ENCODE results near the gene CMIP.

The CMIP gene

DNA sequence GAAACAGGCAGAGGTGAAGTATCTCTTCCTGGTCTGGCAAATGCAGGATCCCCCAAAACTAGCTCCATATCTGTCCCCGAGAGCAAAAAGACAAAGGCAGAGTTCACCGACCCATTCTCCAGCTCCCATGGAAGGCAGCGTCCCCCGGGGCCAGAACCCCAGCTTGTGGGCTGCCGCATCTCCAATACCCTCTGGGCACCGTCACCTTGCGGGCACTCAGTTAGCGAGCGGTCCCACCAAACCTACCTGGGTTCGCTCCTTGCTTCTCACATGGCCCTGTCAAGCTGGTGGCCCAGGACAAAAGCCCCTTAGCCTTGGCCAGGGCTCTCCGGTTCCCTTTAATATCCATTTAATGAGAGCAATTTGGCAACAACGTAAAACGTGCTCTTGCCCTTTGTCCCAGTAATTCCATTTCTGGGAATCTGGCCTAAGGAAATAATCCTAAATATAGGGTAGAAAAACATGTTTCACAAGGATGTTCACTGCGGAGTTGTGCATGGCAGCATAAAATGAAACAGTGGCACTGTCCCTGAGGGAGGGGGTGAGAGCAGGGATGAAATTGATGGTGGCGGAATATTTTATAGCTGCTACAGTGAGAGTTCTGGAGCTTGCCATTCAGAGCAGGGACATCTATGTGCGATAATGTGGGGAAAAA lies 157.1 kb downstream of the CMIP start:
- DNase-seq, result peak in 2 of 10 donors; percentile 42 to 78
- intact Hi-C loops (cut with DNase I), result no loop called here

- peak in 2 of 10 donors; percentile 24 to 30 for DNase-seq
- intact Hi-C loops (cut with DNase I), result no loop called here
Measured at GRCh38 chr16:81602256-81602776, 157.7 kb downstream of the CMIP start.

DNA sequence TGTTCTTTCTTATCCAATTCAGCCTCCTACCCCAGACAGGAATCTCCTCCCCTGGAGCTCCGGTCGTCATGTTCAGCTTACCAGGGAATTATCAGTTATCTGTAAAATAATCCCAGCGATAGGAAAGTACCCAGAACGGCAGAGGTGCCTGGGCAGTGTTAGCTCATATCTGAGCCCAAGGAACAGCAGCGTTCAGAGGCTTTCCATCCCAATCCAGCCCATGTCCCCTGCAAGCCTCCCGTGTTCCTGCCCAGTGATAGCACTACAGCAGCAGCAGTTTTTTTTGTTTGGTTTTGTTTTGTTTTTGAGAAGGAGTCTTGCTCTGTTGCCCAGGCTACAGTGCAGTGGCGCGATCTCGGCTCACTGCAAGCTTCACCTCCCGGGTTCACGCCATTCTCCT lies 158.2 kb downstream of the CMIP start:
- intact Hi-C loops (cut with DNase I), result no loop called here
- no peak for DNase-seq

- intact Hi-C loops (cut with DNase I), result no loop called here
- DNase-seq, result peak in 2 of 10 donors; percentile 77 to 80
Measured at GRCh38 chr16:81604960-81605383, 160.4 kb downstream of the CMIP start.

DNA sequence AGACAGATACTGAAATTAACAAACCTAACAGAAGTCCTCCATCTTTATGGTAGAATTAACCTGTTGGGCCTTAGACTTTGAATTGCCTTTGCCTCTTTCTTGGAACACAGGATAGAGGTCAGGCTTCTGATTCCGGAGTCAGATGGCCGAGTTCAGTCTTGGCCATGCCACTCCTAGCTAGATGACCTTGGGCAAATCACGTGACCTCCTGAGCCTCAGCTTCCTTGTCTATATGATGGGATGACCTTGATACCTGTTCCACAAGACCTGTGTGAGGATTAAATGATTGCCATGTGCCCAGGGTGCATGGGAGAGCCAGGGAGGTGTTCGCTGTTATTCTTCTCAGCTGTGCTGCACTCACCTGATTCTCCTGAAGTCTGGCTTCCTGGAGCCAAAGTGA lies 161.4 kb downstream of the CMIP start:
- intact Hi-C loops (cut with DNase I), result no loop called here
- DNase-seq, result no peak

DNA sequence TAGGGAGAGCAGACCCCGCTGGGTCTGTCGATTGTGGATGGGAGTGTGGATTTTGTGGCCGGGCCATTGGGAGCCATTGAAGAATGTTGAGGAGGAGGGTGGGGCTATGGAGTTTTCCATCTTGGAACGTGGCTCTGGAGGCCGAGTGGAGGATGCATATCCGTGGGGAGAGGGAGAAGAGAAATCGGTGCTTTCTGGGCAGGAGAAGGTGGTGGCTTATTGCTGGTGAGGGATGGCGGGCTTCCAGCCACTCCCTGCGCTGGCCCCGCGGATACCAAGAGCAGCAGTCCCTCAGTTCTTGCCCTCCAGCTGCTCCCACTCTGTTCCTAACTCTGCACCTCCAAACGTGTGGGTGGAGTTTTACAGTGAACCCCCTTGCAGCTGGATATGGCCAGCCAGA lies 162.4 kb downstream of the CMIP start:
- peak in 1 of 10 donors; percentile 72 for DNase-seq
- intact Hi-C loops (cut with DNase I), result no loop called here

DNA sequence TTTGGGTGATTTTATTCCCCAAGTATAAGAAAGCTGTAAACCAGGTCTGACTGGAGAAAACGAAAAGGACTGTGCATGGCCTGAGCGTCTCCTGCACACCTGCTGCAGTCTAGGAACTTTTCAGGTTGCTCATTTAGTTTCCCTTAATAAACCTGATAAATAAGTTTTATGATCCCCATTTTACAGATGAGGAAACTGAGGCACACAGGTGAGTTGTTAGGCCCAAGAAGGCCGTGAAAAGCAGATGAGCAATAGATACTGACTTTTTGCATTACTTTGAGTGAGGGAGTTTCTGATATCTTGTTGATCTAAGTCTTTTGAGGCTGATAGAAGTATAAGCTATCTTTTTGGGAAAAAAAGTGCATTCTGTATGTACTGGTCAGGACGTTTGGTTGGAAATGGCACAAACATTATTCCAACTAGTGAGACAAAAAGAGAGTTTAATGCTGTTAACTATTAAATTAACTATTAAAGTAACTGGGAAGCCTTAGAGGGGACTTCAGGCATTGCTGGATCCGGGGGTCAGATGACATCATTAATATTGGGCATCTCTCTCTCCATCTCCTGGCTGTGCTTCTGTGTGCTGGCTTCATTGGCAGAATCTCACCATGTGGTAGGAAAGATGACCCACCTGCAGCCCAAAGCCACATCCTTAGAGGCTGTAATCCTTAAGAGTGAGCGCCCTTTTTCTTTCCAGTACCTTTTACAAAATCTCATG lies 163.4 kb downstream of the CMIP start:
- intact Hi-C loops (cut with DNase I), result no loop called here
- DNase-seq, result no peak

DNA sequence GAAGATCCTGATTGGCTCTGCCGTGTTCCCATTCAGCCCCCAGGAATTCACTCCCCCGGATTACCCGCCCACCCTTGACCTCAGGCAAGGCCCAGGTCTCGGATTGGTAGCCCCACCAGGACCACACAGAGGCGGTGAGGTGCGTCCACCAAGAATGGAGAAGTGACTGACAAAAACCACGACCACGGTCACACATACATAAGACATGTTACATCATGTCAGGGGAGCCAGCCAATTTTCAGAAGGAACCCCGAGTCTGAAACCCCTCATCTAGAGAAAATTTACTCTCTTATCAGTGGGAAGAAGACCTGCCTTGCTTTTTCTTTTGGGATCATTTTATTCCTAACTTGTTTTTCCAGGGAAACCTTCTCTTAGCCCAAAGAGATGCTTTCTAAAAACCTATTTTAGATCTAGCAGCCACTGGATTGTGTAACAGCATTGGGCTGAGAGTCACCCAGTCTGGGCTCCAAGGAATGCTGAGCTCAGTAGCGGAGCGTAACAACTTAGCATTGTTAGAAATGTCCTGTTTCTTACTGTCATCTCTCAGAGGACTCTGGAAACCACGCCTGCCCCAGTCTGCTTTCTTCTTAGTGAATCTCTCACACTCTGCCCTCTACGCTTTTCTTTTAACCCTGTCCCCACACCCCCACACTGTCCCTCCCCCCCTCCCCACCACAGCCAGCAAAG lies 164.1 kb downstream of the CMIP start:
- peak in 2 of 10 donors; percentile 67 to 85 for DNase-seq
- intact Hi-C loops (cut with DNase I), result no loop called here

DNA sequence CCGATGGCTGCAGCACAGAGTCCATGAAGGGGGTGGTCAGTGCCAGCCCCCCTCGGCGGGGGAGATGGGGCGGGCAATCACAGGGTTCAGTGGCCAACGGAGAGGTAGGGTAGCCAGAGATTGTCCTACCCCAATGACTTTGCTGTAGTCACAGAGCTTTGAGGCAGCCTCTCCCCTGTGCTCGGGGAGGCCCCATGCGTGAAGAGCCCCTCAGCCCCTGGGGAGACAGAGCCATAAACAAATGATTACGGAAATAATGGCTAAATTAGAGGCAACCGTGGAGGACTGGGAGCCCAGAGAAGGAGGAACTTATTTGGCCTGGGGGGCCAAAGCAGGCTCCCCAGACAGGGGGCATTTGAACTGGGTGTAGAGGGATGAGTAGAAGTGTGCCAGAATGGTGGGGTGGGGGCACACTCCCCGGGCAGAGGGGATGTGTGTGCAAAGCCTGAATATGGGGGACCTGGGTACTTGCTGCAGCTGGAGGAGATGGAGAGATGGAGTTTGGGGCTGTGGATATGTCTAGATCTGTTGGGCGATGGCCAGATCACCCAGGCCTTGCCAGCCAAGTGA lies 164.8 kb downstream of the CMIP start:
- peak in 1 of 10 donors; percentile 38 for DNase-seq
- intact Hi-C loops (cut with DNase I), result no loop called here

- DNase-seq, result peak; percentile 68 to 96 (median 80)
Measured at GRCh38 chr16:81610144-81610842, 165.7 kb downstream of the CMIP start.

GRCh38 chr16:81610936-81611335 lies 166.3 kb downstream of the CMIP start:
- DNase-seq, result peak in 2 of 10 donors; percentile 73 to 76
- intact Hi-C loops (cut with DNase I), result loop anchor here (10.0 kb wide), 1 partner anchor 166 kb away; the partner anchor contains the start of gene CMIP

More at GRCh38 chr16:81610144-81610842, 165.7 kb downstream of the CMIP start:
- intact Hi-C loops (cut with DNase I), result loop anchor here (10.0 kb wide), 1 partner anchor 165 kb away; the partner anchor contains the start of gene CMIP

- intact Hi-C loops (cut with DNase I), result loop anchor here (10.0 kb wide), 1 partner anchor 167 kb away; the partner anchor contains the start of gene CMIP
- DNase-seq, result peak in 2 of 10 donors; percentile 72 to 86
Measured at GRCh38 chr16:81611721-81612120, 167.1 kb downstream of the CMIP start.

DNA sequence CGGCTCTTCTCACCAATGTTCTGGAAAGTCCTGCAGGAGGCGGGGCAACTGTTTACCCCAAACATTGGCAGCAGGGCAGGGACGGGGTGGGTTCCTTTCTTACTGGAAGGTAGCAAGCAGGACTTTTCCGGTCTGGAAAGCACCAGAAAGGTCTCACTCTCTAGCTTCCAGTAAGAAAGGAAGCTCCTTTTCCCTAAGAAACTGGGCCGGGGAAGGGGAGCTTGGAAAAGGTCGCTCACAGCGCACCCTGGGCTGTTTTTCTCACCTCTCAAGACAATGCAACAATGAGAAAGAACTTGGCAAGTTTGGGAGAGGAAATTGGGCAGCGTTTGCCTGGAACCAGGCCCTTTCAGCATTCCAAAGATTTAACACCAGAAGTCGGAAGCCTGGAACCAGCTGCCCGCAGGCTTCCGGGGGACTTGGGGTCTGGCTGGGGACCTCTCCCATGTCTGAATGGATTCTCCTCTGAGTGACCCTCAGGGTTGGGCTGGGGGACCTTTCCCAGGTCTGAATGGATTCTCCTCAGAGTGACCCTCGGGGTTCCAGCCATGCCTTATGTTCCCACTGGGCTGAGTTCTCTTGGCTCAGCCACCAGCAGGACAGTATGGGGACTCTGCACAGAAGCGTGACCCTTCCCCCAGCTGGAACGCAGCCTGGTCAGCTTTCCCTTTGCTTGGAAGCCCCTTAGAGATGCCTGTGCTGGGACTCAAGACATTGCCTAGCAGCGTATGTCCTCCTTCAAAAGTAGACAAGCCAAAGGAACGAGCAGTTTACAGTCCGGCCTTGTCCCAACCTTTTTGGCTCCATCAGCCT lies 167.9 kb downstream of the CMIP start:
- peak in 3 of 10 donors; percentile 34 to 87 (median 74) for DNase-seq

DNA sequence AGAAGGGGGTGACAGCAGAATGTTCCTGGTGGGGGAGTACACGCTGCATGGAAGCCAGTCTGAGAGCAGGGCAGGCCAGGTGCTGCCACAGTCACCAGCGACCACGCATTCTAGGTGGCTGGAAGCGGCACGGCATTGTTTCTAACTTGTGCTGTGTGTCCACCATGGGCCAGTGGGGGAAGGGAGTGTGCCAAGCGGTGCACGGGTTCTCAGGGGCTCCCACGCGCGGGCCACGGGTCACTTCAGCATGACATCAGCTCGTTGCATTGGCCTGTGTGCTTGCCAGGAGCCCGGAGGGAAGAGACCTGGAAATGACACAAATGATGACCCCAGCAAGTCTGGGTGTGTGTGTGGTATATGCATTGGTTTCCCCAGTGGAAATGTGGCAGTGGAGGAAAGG lies 169.6 kb downstream of the CMIP start:
- intact Hi-C loops (cut with DNase I), result loop anchor here (10.0 kb wide), 1 partner anchor 169 kb away; the partner anchor contains the start of gene CMIP
- DNase-seq, result peak in 2 of 10 donors; percentile 40 to 78

More for the DNA sequence above, 167.9 kb downstream of the CMIP start:
- intact Hi-C loops (cut with DNase I), result loop anchor here (10.0 kb wide), 1 partner anchor 168 kb away; the partner anchor contains the start of gene CMIP

DNA sequence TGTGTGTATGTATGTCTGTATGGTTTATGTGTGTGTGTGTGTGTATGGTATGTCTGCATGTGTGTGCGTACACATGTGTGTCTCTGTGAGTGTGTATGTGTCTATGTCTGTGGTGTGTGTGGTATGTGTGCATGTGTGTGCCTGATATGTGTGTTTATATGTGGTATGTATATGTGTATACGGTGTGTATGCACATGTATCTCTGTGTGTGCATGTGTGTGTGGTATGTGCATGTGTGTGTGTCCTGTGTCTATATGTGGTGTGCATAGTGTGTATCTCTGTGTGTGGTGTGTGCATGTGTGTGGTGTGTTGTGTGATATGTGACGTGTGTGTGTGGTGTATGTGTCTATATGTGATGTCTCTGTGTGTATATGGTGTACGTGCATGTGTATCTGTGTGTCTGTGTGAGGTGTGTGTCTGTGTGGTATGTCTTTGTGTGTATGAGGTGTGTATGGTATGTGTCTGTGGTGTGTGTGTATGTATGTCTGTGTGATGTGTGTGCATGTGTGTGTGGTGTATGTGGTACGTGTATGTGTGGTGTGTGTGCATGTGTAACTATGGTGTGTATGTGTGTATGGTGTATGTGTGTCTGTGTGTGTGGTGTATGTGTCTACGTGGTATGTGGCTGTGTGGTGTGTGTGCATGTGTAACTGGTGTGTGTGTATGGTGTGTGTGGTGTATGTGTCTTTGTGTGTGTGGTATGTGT lies 170.2 kb downstream of the CMIP start:
- intact Hi-C loops (cut with DNase I), result loop anchor here (10.0 kb wide), 1 partner anchor 170 kb away; the partner anchor contains the start of gene CMIP
- no peak for DNase-seq

- no peak for DNase-seq
- intact Hi-C loops (cut with DNase I), result loop anchor here (10.0 kb wide), 1 partner anchor 171 kb away; the partner anchor contains the start of gene CMIP
Measured at GRCh38 chr16:81615411-81615810, 170.8 kb downstream of the CMIP start.

DNA sequence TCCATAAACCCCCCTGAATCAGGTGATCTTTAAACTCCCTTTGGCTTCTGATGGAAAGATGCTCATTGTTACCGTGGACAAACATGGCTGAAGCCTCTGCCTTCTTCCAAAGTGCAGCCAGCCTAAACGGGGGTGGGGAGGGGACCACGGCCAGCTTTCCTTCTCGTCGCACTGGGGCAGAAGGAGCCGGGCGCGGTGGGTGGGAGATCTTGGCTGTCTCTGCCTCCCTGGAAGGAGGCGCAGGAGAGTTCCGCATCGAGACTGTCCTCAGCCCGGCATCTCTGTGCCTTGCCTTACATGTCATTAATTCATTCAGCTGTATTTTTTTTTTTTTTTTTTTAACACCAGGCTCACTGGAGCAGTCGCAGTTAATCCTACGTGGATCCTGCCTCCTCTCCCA lies 171.2 kb downstream of the CMIP start:
- peak in 8 of 10 donors; percentile 58 to 94 (median 74) for DNase-seq
- intact Hi-C loops (cut with DNase I), result loop anchor here (10.0 kb wide), 1 partner anchor 171 kb away; the partner anchor contains the start of gene CMIP

Measured in posterior cingulate gyrus (tissue), 11 donors.